ENCODE data around the gene MUC6.

- TF ChIP-seq, protein P1, sequence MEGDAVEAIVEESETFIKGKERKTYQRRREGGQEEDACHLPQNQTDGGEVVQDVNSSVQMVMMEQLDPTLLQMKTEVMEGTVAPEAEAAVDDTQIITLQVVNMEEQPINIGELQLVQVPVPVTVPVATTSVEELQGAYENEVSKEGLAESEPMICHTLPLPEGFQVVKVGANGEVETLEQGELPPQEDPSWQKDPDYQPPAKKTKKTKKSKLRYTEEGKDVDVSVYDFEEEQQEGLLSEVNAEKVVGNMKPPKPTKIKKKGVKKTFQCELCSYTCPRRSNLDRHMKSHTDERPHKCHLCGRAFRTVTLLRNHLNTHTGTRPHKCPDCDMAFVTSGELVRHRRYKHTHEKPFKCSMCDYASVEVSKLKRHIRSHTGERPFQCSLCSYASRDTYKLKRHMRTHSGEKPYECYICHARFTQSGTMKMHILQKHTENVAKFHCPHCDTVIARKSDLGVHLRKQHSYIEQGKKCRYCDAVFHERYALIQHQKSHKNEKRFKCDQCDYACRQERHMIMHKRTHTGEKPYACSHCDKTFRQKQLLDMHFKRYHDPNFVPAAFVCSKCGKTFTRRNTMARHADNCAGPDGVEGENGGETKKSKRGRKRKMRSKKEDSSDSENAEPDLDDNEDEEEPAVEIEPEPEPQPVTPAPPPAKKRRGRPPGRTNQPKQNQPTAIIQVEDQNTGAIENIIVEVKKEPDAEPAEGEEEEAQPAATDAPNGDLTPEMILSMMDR (conservative IDR thresholded peaks at IDR 0.05), result no peak
- TF ChIP-seq EZH2 (IDR thresholded peaks at IDR 0.05; ENCODE audit: low read depth), result no peak
These were observed 21.3 kb upstream of the MUC6 start for GRCh38 chr11:1057806-1058205.
